AG04449 (cell line): ENCODE results near the gene PRXL2C.

Experiments
- CTCF ChIA-PET: fragments of 350-600 bp; formaldehyde crosslinking; extraction: SDS; loops from one replicate; lab custom pipeline; 2021; ENCODE audit warnings: antibody characterized with exemption; lab: Yijun Ruan, JAX
- POLR2A ChIA-PET: fragments of 400-600, 350-600 bp; formaldehyde crosslinking; extraction: SDS; loops from one replicate; lab custom pipeline; 2020; ENCODE audit warnings: antibody characterized with exemption, inconsistent platforms; lab: Yijun Ruan, JAX
- DNase-seq: peaks from one replicate; pipeline ENCODE4 v3.0.0-alpha.2; 2010; ENCODE audit warnings: low read depth, low spot score
- H3K4me3 ChIP-seq: 2 replicates; pipeline ENCODE4 v1.5.1; 2011; ENCODE audit warnings: low read depth, mild to moderate bottlenecking, control low read depth, low read length
- CTCF ChIP-seq: IDR thresholded peaks from one replicate; pipeline ENCODE4 v1.5.1; 2011; ENCODE audit warnings: mild to moderate bottlenecking, moderate library complexity, low read length, control low read depth, inconsistent platforms; ENCODE audit not compliant: insufficient read depth; ENCODE audit errors: missing control alignments

PRXL2C gene

GRCh38 chr9:96620181-96620514 is 35.0 kb downstream of the PRXL2C start:
- H3K4me3 ChIP-seq, result peak overlapping the region; percentile 66; the same call in 1 of the 2 replicates
- CTCF ChIA-PET, result interaction anchor here (1.2 kb wide), 1 partner anchor 15 kb away, joined by 3 read pairs; no protein-coding TSS in a partner anchor
- no peak for TF ChIP-seq CTCF
- POLR2A ChIA-PET, result interaction anchor here (1.2 kb wide), 1 partner anchor 132 kb away, joined by 7 read pairs; no protein-coding TSS in a partner anchor
- no peak for DNase-seq

GRCh38 chr9:96619491-96620180 is 35.5 kb downstream of the PRXL2C start, which contains the start of gene CDC14B:
Gene CDC14B, minus strand, starts transcription at chr9:96619843. Its CDS starts 465 bp downstream, at chr9:96619378.
- ChIA-PET POLR2A (interaction anchor here (1.2 kb wide), 1 partner anchor 132 kb away, joined by 7 read pairs; no protein-coding TSS in a partner anchor), CTCF (interaction anchor here (1.2 to 1.4 kb wide), 2 partner anchors 13 to 15 kb away, joined by 3 to 7 read pairs; no protein-coding TSS in a partner anchor)
- DNase-seq, result peak; percentile 28
- H3K4me3 ChIP-seq, result peak within 1 kb of the TSS; percentile 66
- TF ChIP-seq CTCF, result peak; percentile 15

GRCh38 chr9:96619124-96619465 is 36.0 kb downstream of the PRXL2C start:
- no peak for TF ChIP-seq CTCF
- ChIA-PET CTCF (interaction anchor here (0.6 to 1.4 kb wide), 5 partner anchors 12 to 125 kb away, joined by 3 to 7 read pairs (median 3); no protein-coding TSS in a partner anchor), POLR2A (no interaction called here)
- peak overlapping the region; percentile 66 for H3K4me3 ChIP-seq
- DNase-seq, result no peak

GRCh38 chr9:96618209-96619123 is 36.7 kb downstream of the PRXL2C start:
- no peak for DNase-seq
- POLR2A ChIA-PET, result interaction anchor here (0.7 kb wide), 1 partner anchor 62 kb away, joined by 3 read pairs; no protein-coding TSS in a partner anchor
- CTCF ChIA-PET, result interaction anchor here (0.6 to 1.4 kb wide), 7 partner anchors 12 to 199 kb away, joined by 3 to 7 read pairs (median 3); no protein-coding TSS in a partner anchor
- H3K4me3 ChIP-seq, result peak overlapping the region; percentile 66
- TF ChIP-seq CTCF, result no peak

GRCh38 chr9:96617439-96618185 is 37.5 kb downstream of the PRXL2C start:
- peak overlapping the region; percentile 66 for H3K4me3 ChIP-seq
- no peak for TF ChIP-seq CTCF
- POLR2A ChIA-PET, result interaction anchor here (0.7 kb wide), 1 partner anchor 61 kb away, joined by 3 read pairs; no protein-coding TSS in a partner anchor
- no peak for DNase-seq
- CTCF ChIA-PET, result interaction anchor here (0.8 to 1.4 kb wide), 2 partner anchors 31 to 199 kb away, joined by 3 read pairs; no protein-coding TSS in a partner anchor
